KMS-11 (cell line): Measurements from ENCODE around the gene CNTNAP5.

Experiments used
- H2AFZ ChIP-seq: fragments of 200-600 bp; sonication (generic); 2 replicates; pipeline ENCODE4 v1.6.1; 2016; ENCODE audit warnings: antibody characterized with exemption, mixed run types, low read depth
- H3K27ac ChIP-seq: fragments of 200-600 bp; sonication (generic); 2 replicates; pipeline ENCODE4 v1.6.1; 2016; ENCODE audit warnings: mild to moderate bottlenecking, mixed run types
- H3K27me3 ChIP-seq: fragments of 200-600 bp; sonication (generic); 2 replicates; pipeline ENCODE4 v1.6.1; 2017; ENCODE audit warnings: mild to moderate bottlenecking, low read depth, mixed run types, moderate library complexity; ENCODE audit not compliant: insufficient read depth
- H3K36me3 ChIP-seq: fragments of 200-600 bp; sonication (generic); 2 replicates; pipeline ENCODE4 v1.6.1; 2017; ENCODE audit warnings: mild to moderate bottlenecking, mixed run types; ENCODE audit not compliant: insufficient read depth
- H3K4me1 ChIP-seq: fragments of 200-600 bp; sonication (generic); 2 replicates; pipeline ENCODE4 v1.6.1; 2016; ENCODE audit warnings: mild to moderate bottlenecking, low read depth, mixed run types; ENCODE audit not compliant: poor library complexity, severe bottlenecking
- H3K4me2 ChIP-seq: fragments of 200-600 bp; sonication (generic); 2 replicates; pipeline ENCODE4 v1.7.0; 2016; ENCODE audit warnings: mild to moderate bottlenecking, mixed run types
- H3K4me3 ChIP-seq: fragments of 200-600 bp; sonication (generic); IDR thresholded peaks from 2 replicates; pipeline ENCODE4 v1.6.1; 2017; ENCODE audit warnings: low read depth, low read length, mixed read lengths; ENCODE audit not compliant: insufficient read depth
- H3K79me2 ChIP-seq: fragments of 200-600 bp; sonication (generic); 2 replicates; pipeline ENCODE4 v1.6.1; 2016; ENCODE audit warnings: low read depth, mixed run types; ENCODE audit not compliant: insufficient read depth
- H3K9ac ChIP-seq: fragments of 200-600 bp; sonication (generic); 2 replicates; pipeline ENCODE4 v1.6.1; 2016; ENCODE audit warnings: mild to moderate bottlenecking, mixed run types
- H4K20me1 ChIP-seq: fragments of 200-600 bp; sonication (generic); 2 replicates; pipeline ENCODE4 v1.6.1; 2016; ENCODE audit warnings: mild to moderate bottlenecking, mixed run types; ENCODE audit not compliant: insufficient read depth
- CTCF ChIP-seq: fragments of 200-600 bp; sonication (generic); conservative IDR thresholded peaks from 2 replicates; pipeline ENCODE4 v1.6.1; 2017; ENCODE audit warnings: low read depth, mild to moderate bottlenecking, antibody characterized with exemption, low read length, moderate library complexity, mixed read lengths

CNTNAP5 gene

GRCh38 chr2:124048102-124048501, 23.0 kb downstream of the CNTNAP5 start:
- no peak overlapping the region for H2AFZ ChIP-seq
- H3K79me2 ChIP-seq: no peaks in the 10 kb centered on the region
- no peaks in the 10 kb centered on the region for H3K27me3 ChIP-seq
- no peak overlapping the region for H3K9ac ChIP-seq
- no peaks in the 10 kb centered on the region for H4K20me1 ChIP-seq
- no peak overlapping the region for H3K4me3 ChIP-seq
- H3K27ac ChIP-seq: no peak overlapping the region
- no peaks in the 10 kb centered on the region for H3K4me1 ChIP-seq
- no peak for TF ChIP-seq CTCF
- H3K4me2 ChIP-seq: no peak overlapping the region
- H3K36me3 ChIP-seq: no peaks in the 10 kb centered on the region

- Histone ChIP-seq H3K4me3 (no peak overlapping the region), H4K20me1 (no peaks in the 10 kb centered on the region), H3K9ac (no peak overlapping the region), H3K4me1 (no peaks in the 10 kb centered on the region), H3K79me2 (no peaks in the 10 kb centered on the region), H3K27me3 (no peaks in the 10 kb centered on the region), H2AFZ (no peak overlapping the region), H3K36me3 (no peaks in the 10 kb centered on the region), H3K27ac (no peak overlapping the region), H3K4me2 (no peak overlapping the region)
- no peak for TF ChIP-seq CTCF
Observed at GRCh38 chr2:124048664-124049063, 23.6 kb downstream of the CNTNAP5 start.

GRCh38 chr2:124049136-124049535, 24.0 kb downstream of the CNTNAP5 start:
- Histone ChIP-seq H3K79me2 (no peaks in the 10 kb centered on the region), H3K4me1 (no peaks in the 10 kb centered on the region), H4K20me1 (no peaks in the 10 kb centered on the region), H3K27me3 (no peaks in the 10 kb centered on the region), H3K4me2 (no peak overlapping the region), H3K9ac (no peak overlapping the region), H3K27ac (no peak overlapping the region), H3K36me3 (no peaks in the 10 kb centered on the region), H2AFZ (no peak overlapping the region), H3K4me3 (no peak overlapping the region)
- no peak for TF ChIP-seq CTCF

- Histone ChIP-seq H3K4me3 (no peak overlapping the region), H3K4me2 (no peak overlapping the region), H3K79me2 (no peaks in the 10 kb centered on the region), H3K27ac (no peak overlapping the region), H3K9ac (no peak overlapping the region), H3K36me3 (no peaks in the 10 kb centered on the region), H3K4me1 (no peaks in the 10 kb centered on the region), H2AFZ (no peak overlapping the region), H3K27me3 (no peaks in the 10 kb centered on the region), H4K20me1 (no peaks in the 10 kb centered on the region)
- no peak for TF ChIP-seq CTCF
Observed at GRCh38 chr2:124050833-124051497, 25.9 kb downstream of the CNTNAP5 start.
